Activated CD8-positive, alpha-beta T cell treated with anti-CD3 and anti-CD28 coated beads, Interleukin-2, amount 10 ng/mL, durations not matched to agents 7 days and 5 days (primary cell): ENCODE data around the gene KLLN. TPM values are rescaled to one million over a fixed set of nuclear protein-coding genes. Genes with fewer than 3 reads are reported as not detected.
"Not testable (repeated sequence)": the region's sequence is repeated elsewhere in the genome, so short reads cannot be mapped to it uniquely, and the experiment has no call there.

Experiments used
- ATAC-seq: fragments of 150-1000 bp; cut with Tn5 transposase; one replicate; pipeline ENCODE4 v1.10.0; 2021; ENCODE audit warnings: moderate library complexity
- CTCF ChIA-PET: fragments of 350-600 bp; sonication (Branson Sonifier 250); formaldehyde crosslinking; loops from one replicate; lab custom pipeline; 2021; ENCODE audit warnings: antibody characterized with exemption; lab: Charles Lee
- POLR2A ChIA-PET: fragments of 350-600 bp; sonication (Branson Sonifier 250); formaldehyde crosslinking; loops from one replicate; lab custom pipeline; 2021; ENCODE audit warnings: antibody characterized with exemption; lab: Charles Lee
- DNase-seq: peaks from one replicate; pipeline ENCODE4 v3.0.0-alpha.2; 2020
- H3K27ac Mint-ChIP-seq: one replicate; pipeline ENCODE4 v1.8.0; 2021; ENCODE audit warnings: mild to moderate bottlenecking, mixed read lengths
- H3K27me3 Mint-ChIP-seq: one replicate; pipeline ENCODE4 v1.8.0; 2021; ENCODE audit warnings: low read depth, mixed read lengths
- H3K36me3 Mint-ChIP-seq: one replicate; pipeline ENCODE4 v1.8.0; 2021; ENCODE audit warnings: low read depth, mixed read lengths
- H3K4me1 Mint-ChIP-seq: one replicate; pipeline ENCODE4 v1.8.0; 2021; ENCODE audit warnings: low read depth, mixed read lengths
- H3K4me3 Mint-ChIP-seq: one replicate; pipeline ENCODE4 v1.8.0; 2021; ENCODE audit warnings: mild to moderate bottlenecking, mixed read lengths
- H3K9me3 Mint-ChIP-seq: one replicate; pipeline ENCODE4 v1.8.0; 2022; ENCODE audit warnings: mixed read lengths; ENCODE audit not compliant: insufficient read depth
- total RNA-seq, 2 experiments: library from RNA; stranded (reverse); gene quantifications; one replicate each; pipeline ENCODE4 v1.2.3, GENCODE V29; 2021

The KLLN gene
- total RNA-seq, 2 experiments from 2014 or later = 0.79 to 0.94 TPM

GRCh38 chr10:87841186-87841585 is 22.1 kb downstream of the KLLN start:
- H3K4me1 Mint-ChIP-seq = peaks cover 14% of the 10 kb centered on the region
- no peak overlapping the region for H3K27ac Mint-ChIP-seq
- DNase-seq = no peak
- no peaks in the 10 kb centered on the region for H3K9me3 Mint-ChIP-seq
- no peak for ATAC-seq
- H3K4me3 Mint-ChIP-seq = no peak overlapping the region
- POLR2A ChIA-PET = interaction anchor here (1.0 kb wide), 1 partner anchor 21 kb away, joined by 6 read pairs; no protein-coding TSS in a partner anchor
- CTCF ChIA-PET = interaction anchor here (1.3 kb wide), 2 partner anchors 13 to 742 kb away, joined by 3 to 4 read pairs; partner anchors contain the start of gene RNLS
- H3K36me3 Mint-ChIP-seq = no peaks in the 10 kb centered on the region
- no peaks in the 10 kb centered on the region for H3K27me3 Mint-ChIP-seq

DNA sequence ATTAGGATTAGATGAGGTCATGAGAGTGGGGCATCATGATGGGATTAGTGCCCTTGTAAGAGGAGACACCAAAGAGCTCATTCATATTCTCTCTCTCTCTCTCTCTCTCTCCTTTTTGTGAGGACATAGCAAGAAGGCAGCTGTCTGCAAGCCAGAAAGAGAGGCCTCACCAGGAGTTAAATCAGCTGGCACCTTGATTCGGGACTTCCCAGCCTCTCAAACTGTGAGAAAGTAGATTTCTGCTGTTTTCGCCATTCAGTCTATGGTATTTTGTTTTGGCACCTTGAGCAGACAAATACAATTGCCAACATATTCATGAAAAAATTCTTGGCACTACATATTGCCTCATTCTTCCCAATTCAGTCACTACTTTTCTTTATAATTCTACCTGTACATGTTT is 24.7 kb downstream of the KLLN start:
- no peaks in the 10 kb centered on the region for H3K36me3 Mint-ChIP-seq
- H3K27me3 Mint-ChIP-seq = no peaks in the 10 kb centered on the region

DNA sequence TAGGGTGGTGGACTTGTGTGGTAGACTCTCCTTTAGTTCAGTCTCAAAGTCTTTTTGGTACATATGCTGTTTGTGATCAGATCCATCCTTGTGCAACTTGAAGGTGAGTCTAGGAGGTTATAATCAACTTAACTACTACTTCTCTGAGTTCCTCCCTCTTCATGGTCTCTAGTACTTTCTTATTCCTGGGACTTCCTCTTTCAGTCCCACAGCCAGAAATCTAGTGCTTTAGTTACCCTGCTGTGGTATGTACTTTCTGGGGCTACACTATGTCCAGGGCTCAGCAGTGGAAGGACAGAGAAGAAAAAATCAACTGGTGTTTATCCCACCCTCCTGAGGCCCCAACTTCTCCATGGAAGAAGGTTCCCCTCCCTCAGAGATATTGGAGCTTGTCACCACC is 25.9 kb downstream of the KLLN start:
- H3K9me3 Mint-ChIP-seq = no peaks in the 10 kb centered on the region
- CTCF ChIA-PET = interaction anchor here (1.3 to 2.0 kb wide), 2 partner anchors 9 to 19 kb away, joined by 5 to 10 read pairs; partner anchors contain the start of gene ATAD1
- POLR2A ChIA-PET = no interaction called here

More for the DNA sequence above, 24.7 kb downstream of the KLLN start:
- H3K27ac Mint-ChIP-seq = no peak overlapping the region
- no peaks in the 10 kb centered on the region for H3K9me3 Mint-ChIP-seq
- peaks cover 9% of the 10 kb centered on the region for H3K4me1 Mint-ChIP-seq
- DNase-seq = no peak
- no peak for ATAC-seq
- ChIA-PET CTCF (interaction anchor here (1.2 to 2.0 kb wide), 4 partner anchors 10 to 550 kb away, joined by 3 to 10 read pairs (median 4); partner anchors contain the start of gene ATAD1), POLR2A (no interaction called here)
- no peak overlapping the region for H3K4me3 Mint-ChIP-seq

DNA sequence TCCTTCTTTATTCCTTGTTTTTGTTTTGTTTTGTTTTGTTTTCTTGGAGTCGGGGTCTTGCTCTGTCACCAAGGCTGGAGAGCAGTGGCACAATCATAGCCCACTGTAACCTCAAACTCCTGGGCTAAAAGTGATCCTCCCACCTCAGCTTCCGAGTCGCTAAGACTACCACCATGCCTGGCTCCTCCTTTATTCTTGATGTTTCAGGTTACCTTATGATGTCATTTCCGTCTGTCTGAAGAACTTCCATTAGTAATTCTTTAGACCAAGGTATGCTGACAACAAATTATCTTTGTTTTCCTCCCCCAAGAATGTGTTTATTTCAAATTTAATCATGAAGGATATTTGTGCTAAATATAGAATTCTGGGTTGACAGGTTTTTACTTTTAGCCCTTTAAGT is 27.2 kb downstream of the KLLN start:
- CTCF ChIA-PET = no interaction called here
- no peaks in the 10 kb centered on the region for H3K4me1 Mint-ChIP-seq

More for the DNA sequence above, 25.9 kb downstream of the KLLN start:
- no peak for ATAC-seq
- no peaks in the 10 kb centered on the region for H3K36me3 Mint-ChIP-seq
- H3K4me1 Mint-ChIP-seq = peaks cover 3% of the 10 kb centered on the region
- no peak overlapping the region for H3K4me3 Mint-ChIP-seq
- H3K27ac Mint-ChIP-seq = no peak overlapping the region
- H3K27me3 Mint-ChIP-seq = peaks cover 2% of the 10 kb centered on the region
- no peak for DNase-seq

GRCh38 chr10:87829986-87830729 is 33.2 kb downstream of the KLLN start:
- peaks cover 16% of the 10 kb centered on the region for H3K4me1 Mint-ChIP-seq
- DNase-seq (no peak), ATAC-seq (no peak)
- no peaks in the 10 kb centered on the region for H3K9me3 Mint-ChIP-seq
- POLR2A ChIA-PET = interaction anchor here (3.5 kb wide), 1 partner anchor 11 kb away, joined by 20 read pairs; the partner anchor contains the start of gene ATAD1
- no peak overlapping the region for H3K27ac Mint-ChIP-seq
- H3K36me3 Mint-ChIP-seq = no peaks in the 10 kb centered on the region
- peaks cover 2% of the 10 kb centered on the region for H3K27me3 Mint-ChIP-seq
- H3K4me3 Mint-ChIP-seq = no peak overlapping the region
- CTCF ChIA-PET = interaction anchor here (0.8 to 4.5 kb wide), 4 partner anchors 11 to 31 kb away, joined by 3 to 25 read pairs (median 3); partner anchors contain the start of gene ATAD1

More for the DNA sequence above, 27.2 kb downstream of the KLLN start:
- Mint-ChIP-seq H3K9me3 (no peaks in the 10 kb centered on the region), H3K27ac (no peak overlapping the region), H3K4me3 (no peak overlapping the region), H3K36me3 (no peaks in the 10 kb centered on the region), H3K27me3 (peaks cover 2% of the 10 kb centered on the region)
- ATAC-seq (no peak), DNase-seq (no peak)
- POLR2A ChIA-PET = interaction anchor here (1.2 kb wide), 1 partner anchor 18 kb away, joined by 3 read pairs; the partner anchor contains the start of gene ATAD1

GRCh38 chr10:87829051-87829450 is 34.3 kb downstream of the KLLN start:
- peaks cover 16% of the 10 kb centered on the region for H3K4me1 Mint-ChIP-seq
- not testable (repeated sequence) for H3K36me3 Mint-ChIP-seq, H3K9me3 Mint-ChIP-seq, H3K4me3 Mint-ChIP-seq, H3K27ac Mint-ChIP-seq, DNase-seq, ATAC-seq, H3K27me3 Mint-ChIP-seq
- POLR2A ChIA-PET = interaction anchor here (3.5 kb wide), 1 partner anchor 10 kb away, joined by 20 read pairs; the partner anchor contains the start of gene ATAD1
- CTCF ChIA-PET = interaction anchor here (0.7 to 4.5 kb wide), 5 partner anchors 9 to 735 kb away, joined by 3 to 25 read pairs (median 3); partner anchors contain the start of gene ATAD1

DNA sequence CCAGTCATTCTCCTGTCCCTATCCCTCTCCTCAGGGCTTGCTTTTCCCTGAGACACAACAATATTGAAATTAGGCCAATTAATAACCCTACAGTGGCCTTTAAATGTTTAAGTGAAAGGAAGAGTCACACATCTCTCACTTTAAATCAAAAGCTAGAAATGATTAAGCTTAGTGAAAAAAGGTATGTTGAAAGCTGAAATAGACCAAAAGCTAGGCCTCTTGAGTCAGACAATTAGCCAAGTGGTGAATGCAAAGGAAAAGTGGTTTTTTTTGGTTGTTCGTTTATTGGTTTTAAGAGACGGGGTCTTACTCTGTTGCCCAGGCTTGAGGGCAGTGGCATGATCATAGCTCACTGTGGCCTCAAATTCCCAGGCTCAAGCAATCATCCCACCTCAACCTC is 35.7 kb downstream of the KLLN start:
- ChIA-PET POLR2A (interaction anchor here (3.5 kb wide), 1 partner anchor 9 kb away, joined by 20 read pairs; the partner anchor contains the start of gene ATAD1), CTCF (interaction anchor here (1.1 to 4.5 kb wide), 4 partner anchors 9 to 23 kb away, joined by 3 to 25 read pairs (median 6); partner anchors contain the start of gene ATAD1)
- peaks cover 4% of the 10 kb centered on the region for H3K27me3 Mint-ChIP-seq
- H3K27ac Mint-ChIP-seq = no peak overlapping the region
- H3K4me1 Mint-ChIP-seq = peaks cover 16% of the 10 kb centered on the region
- H3K9me3 Mint-ChIP-seq = no peaks in the 10 kb centered on the region
- H3K4me3 Mint-ChIP-seq = no peak overlapping the region
- no peak for DNase-seq
- H3K36me3 Mint-ChIP-seq = no peaks in the 10 kb centered on the region
- ATAC-seq = no peak

- H3K27me3 Mint-ChIP-seq = peaks cover 7% of the 10 kb centered on the region
- ATAC-seq (no peak), DNase-seq (no peak)
- ChIA-PET POLR2A (interaction anchor here (1.3 kb wide), 1 partner anchor 9 kb away, joined by 3 read pairs; the partner anchor contains the start of gene ATAD1), CTCF (interaction anchor here (4.5 kb wide), 1 partner anchor 8 kb away, joined by 25 read pairs; the partner anchor contains the start of gene ATAD1)
- H3K27ac Mint-ChIP-seq = no peak overlapping the region
- no peaks in the 10 kb centered on the region for H3K36me3 Mint-ChIP-seq
- peaks cover 16% of the 10 kb centered on the region for H3K4me1 Mint-ChIP-seq
- no peak overlapping the region for H3K4me3 Mint-ChIP-seq
- H3K9me3 Mint-ChIP-seq = no peaks in the 10 kb centered on the region
These were observed 36.7 kb downstream of the KLLN start for GRCh38 chr10:87826653-87827052.

- H3K4me3 Mint-ChIP-seq = peak overlapping the region; percentile 24
- ATAC-seq = no peak
- H3K9me3 Mint-ChIP-seq = no peaks in the 10 kb centered on the region
- peaks cover 7% of the 10 kb centered on the region for H3K27me3 Mint-ChIP-seq
- peaks cover 18% of the 10 kb centered on the region for H3K36me3 Mint-ChIP-seq
- H3K4me1 Mint-ChIP-seq = peaks cover 33% of the 10 kb centered on the region
- ChIA-PET POLR2A (interaction anchor here (0.7 to 2.8 kb wide), 3 partner anchors 10 to 44 kb away, joined by 3 to 22 read pairs (median 20); partner anchors contain the start of genes KLLN and PTEN), CTCF (interaction anchor here (1.0 to 3.5 kb wide), 8 partner anchors 10 to 764 kb away, joined by 3 to 25 read pairs (median 8); partner anchors contain the start of genes KLLN, PTEN and RNLS)
- H3K27ac Mint-ChIP-seq = peak overlapping the region; percentile 22
- DNase-seq = no peak
These were observed 44.1 kb downstream of the KLLN start for GRCh38 chr10:87819289-87819585.

- Mint-ChIP-seq H3K4me1 (peaks cover 34% of the 10 kb centered on the region), H3K27ac (peak overlapping the region; percentile 97), H3K36me3 (peaks cover 19% of the 10 kb centered on the region), H3K9me3 (no peaks in the 10 kb centered on the region), H3K27me3 (peaks cover 5% of the 10 kb centered on the region), H3K4me3 (peak overlapping the region; percentile 99)
- ATAC-seq (peak; percentile 68), DNase-seq (peak; percentile 75)
- ChIA-PET CTCF (interaction anchor here (0.7 to 3.5 kb wide), 12 partner anchors 10 to 1169 kb away, joined by 3 to 25 read pairs (median 5); partner anchors contain the start of genes KLLN, PTEN and RNLS), POLR2A (interaction anchor here (0.7 to 2.8 kb wide), 11 partner anchors 8 to 67 kb away, joined by 3 to 22 read pairs (median 3); partner anchors contain the start of genes KLLN and PTEN)
These were observed 44.6 kb downstream of the KLLN start for GRCh38 chr10:87818505-87819288.
